MM.1S (cell line): ENCODE measurements around the gene NAPG.

ENCODE experiments used
- EZH2 ChIP-seq: fragments of 300-600 bp; sonication (generic); optimal IDR thresholded peaks from 2 replicates; pipeline ENCODE3; 2017; ENCODE audit warnings: low read depth, mild to moderate bottlenecking, antibody characterized with exemption, low read length, mixed read lengths
- EZH2phosphoT487 ChIP-seq: fragments of 300-600 bp; sonication (generic); IDR thresholded peaks from 2 replicates; pipeline ENCODE4 v1.6.1; 2018; ENCODE audit warnings: antibody characterized with exemption, low read length
- TF ChIP-seq, protein P1 (sequence below): fragments of 300-600 bp; sonication (generic); IDR thresholded peaks from 2 replicates; pipeline ENCODE4 v1.5.1; 2016; ENCODE audit warnings: antibody characterized with exemption, low read length, mixed read lengths

GRCh38 chr18:10518595-10519255 is 7.1 kb upstream of the NAPG start:
- TF ChIP-seq, protein P1, sequence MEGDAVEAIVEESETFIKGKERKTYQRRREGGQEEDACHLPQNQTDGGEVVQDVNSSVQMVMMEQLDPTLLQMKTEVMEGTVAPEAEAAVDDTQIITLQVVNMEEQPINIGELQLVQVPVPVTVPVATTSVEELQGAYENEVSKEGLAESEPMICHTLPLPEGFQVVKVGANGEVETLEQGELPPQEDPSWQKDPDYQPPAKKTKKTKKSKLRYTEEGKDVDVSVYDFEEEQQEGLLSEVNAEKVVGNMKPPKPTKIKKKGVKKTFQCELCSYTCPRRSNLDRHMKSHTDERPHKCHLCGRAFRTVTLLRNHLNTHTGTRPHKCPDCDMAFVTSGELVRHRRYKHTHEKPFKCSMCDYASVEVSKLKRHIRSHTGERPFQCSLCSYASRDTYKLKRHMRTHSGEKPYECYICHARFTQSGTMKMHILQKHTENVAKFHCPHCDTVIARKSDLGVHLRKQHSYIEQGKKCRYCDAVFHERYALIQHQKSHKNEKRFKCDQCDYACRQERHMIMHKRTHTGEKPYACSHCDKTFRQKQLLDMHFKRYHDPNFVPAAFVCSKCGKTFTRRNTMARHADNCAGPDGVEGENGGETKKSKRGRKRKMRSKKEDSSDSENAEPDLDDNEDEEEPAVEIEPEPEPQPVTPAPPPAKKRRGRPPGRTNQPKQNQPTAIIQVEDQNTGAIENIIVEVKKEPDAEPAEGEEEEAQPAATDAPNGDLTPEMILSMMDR: no peak
- TF ChIP-seq EZH2phosphoT487 (no peak), EZH2 (no peak)
